OCI-LY7 (cell line): ENCODE measurements around the gene S100A3. TPM values are rescaled to one million over a fixed set of nuclear protein-coding genes. Genes with fewer than 3 reads are reported as not detected.

ENCODE experiments used
- BruUV-seq: library from RNA; stranded (reverse); fragments of 400-500 nt; replicated peaks from 2 replicates; lab custom pipeline; 2021; lab: Mats Ljungman, UMichigan
- CTCF ChIA-PET: fragments of 300-600 bp; sonication (Branson Sonifier 250); formaldehyde crosslinking; loops from one replicate; lab custom pipeline; 2022; ENCODE audit warnings: antibody characterized with exemption; ENCODE audit not compliant: unreplicated experiment; lab: Charles Lee
- POLR2A ChIA-PET: fragments of 300-600 bp; sonication (Branson Sonifier 250); formaldehyde crosslinking; loops from one replicate; lab custom pipeline; 2022; ENCODE audit warnings: antibody characterized with exemption; lab: Charles Lee
- DNase-seq: peaks from one replicate; pipeline ENCODE4 v3.0.0-alpha.2; 2015; ENCODE audit warnings: low spot score
- H2AFZ ChIP-seq: fragments of 200-600 bp; sonication (generic), shearing (Covaris generic); 2 replicates; pipeline ENCODE4 v1.6.1; 2014; ENCODE audit warnings: mild to moderate bottlenecking, antibody characterized with exemption, low read length, moderate library complexity
- H3K27ac ChIP-seq: fragments of 200-600 bp; sonication (generic); 2 replicates; pipeline ENCODE4 v1.5.1; 2014; ENCODE audit warnings: mixed run types, low read depth, mild to moderate bottlenecking, moderate library complexity, low read length, inconsistent platforms; ENCODE audit not compliant: poor library complexity, severe bottlenecking
- H3K36me3 ChIP-seq: fragments of 200-600 bp; sonication (generic); 2 replicates; pipeline ENCODE4 v1.6.1; 2014; ENCODE audit warnings: mild to moderate bottlenecking, antibody characterized with exemption, low read length, moderate library complexity, mixed read lengths; ENCODE audit not compliant: insufficient read depth
- H3K4me1 ChIP-seq: fragments of 200-600 bp; sonication (generic); 2 replicates; pipeline ENCODE4 v1.5.1; 2014; ENCODE audit warnings: mild to moderate bottlenecking, low read length; ENCODE audit not compliant: insufficient read depth, poor library complexity, severe bottlenecking
- H3K4me2 ChIP-seq: fragments of 200-600 bp; sonication (generic); 2 replicates; pipeline ENCODE4 v1.6.1; 2014; ENCODE audit warnings: mild to moderate bottlenecking, low read length
- H3K4me3 ChIP-seq: fragments of 200-600 bp; sonication (generic); 2 replicates; pipeline ENCODE4 v1.5.1; 2014; ENCODE audit warnings: mild to moderate bottlenecking, low read depth, low read length; ENCODE audit not compliant: poor library complexity, severe bottlenecking
- H3K79me2 ChIP-seq: fragments of 200-600 bp; sonication (generic); 2 replicates; pipeline ENCODE4 v1.6.1; 2016; ENCODE audit warnings: low read depth, mild to moderate bottlenecking, low read length, moderate library complexity, mixed read lengths; ENCODE audit not compliant: insufficient read depth
- H3K9me2 ChIP-seq: fragments of 200-600 bp; sonication (generic); 2 replicates; pipeline ENCODE4 v1.6.1; 2016; ENCODE audit warnings: mild to moderate bottlenecking, low read length, mixed read lengths; ENCODE audit not compliant: insufficient read depth
- H3K9me3 ChIP-seq: fragments of 200-600 bp; sonication (generic); 2 replicates; pipeline ENCODE4 v1.6.1; 2014; ENCODE audit warnings: mild to moderate bottlenecking, mixed run types, low read length, mixed read lengths
- H4K20me1 ChIP-seq: fragments of 200-600 bp; sonication (generic); 2 replicates; pipeline ENCODE4 v1.6.1; 2014; ENCODE audit warnings: mild to moderate bottlenecking, antibody characterized with exemption, low read length, moderate library complexity, mixed read lengths; ENCODE audit not compliant: insufficient read depth
- CTCF ChIP-seq: fragments of 200-600 bp; sonication (generic); conservative IDR thresholded peaks from 2 replicates; pipeline ENCODE4 v1.5.1; 2014; ENCODE audit warnings: mild to moderate bottlenecking, antibody characterized with exemption, low read length, moderate library complexity, mixed read lengths
- EZH2phosphoT487 ChIP-seq: fragments of 200-600 bp; sonication (generic); IDR thresholded peaks from 2 replicates; pipeline ENCODE4 v1.6.1; 2018; ENCODE audit warnings: low read depth, borderline replicate concordance, mild to moderate bottlenecking, mixed run types, antibody characterized with exemption, low read length, moderate library complexity, mixed read lengths
- intact Hi-C: fragments of 100-400 bp; cut with micrococcal nuclease; formaldehyde crosslinking; loops from one replicate; pipeline ENCODE4 v1.10.0; 2022; ENCODE audit not compliant: unreplicated experiment
- total RNA-seq, 2 experiments: library from RNA; depleted of rRNA in 1 of 2; stranded (reverse); fragments of >200 nt in 1 of 2; shearing (Covaris generic) in 1 of 2; gene quantifications; 2 replicates each; pipeline ENCODE4 v1.2.3, GENCODE V29; 2014 to 2022

S100A3 gene
- total RNA-seq, 2 experiments from 2014 or later, result not detected

DNA sequence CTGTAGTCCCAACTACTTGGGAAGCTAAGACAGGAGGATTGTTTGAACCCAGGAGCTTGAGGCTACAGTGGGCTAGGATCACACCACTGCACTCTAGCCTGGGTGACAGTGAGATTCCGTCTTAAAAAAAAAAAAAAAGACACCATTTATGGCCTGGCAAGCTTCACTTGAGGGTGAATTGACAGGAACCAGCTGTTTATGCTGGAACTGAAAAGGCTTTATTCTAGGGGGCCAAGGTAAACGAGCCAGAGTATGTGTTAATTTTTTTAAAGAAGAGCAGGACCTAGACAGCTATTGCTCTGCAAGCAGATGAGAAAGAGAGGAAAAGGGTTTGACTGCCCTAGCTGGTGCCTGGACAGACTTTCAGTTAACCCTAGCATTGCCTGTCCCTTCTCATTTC, 50.3 kb downstream of the S100A3 start:
- Histone ChIP-seq H3K4me3 (no peak overlapping the region), H3K4me1 (no peaks in the 10 kb centered on the region), H3K27ac (no peak overlapping the region), H2AFZ (no peak overlapping the region), H3K79me2 (no peaks in the 10 kb centered on the region), H3K9me3 (no peaks in the 10 kb centered on the region), H3K4me2 (no peak overlapping the region), H3K36me3 (no peaks in the 10 kb centered on the region), H3K9me2 (no peaks in the 10 kb centered on the region), H4K20me1 (no peaks in the 10 kb centered on the region)
- no peak for DNase-seq
- intact Hi-C loops, result no loop called here
- CTCF ChIA-PET, result no interaction called here
- no peak for TF ChIP-seq CTCF
- TF ChIP-seq EZH2phosphoT487, result no peak
- POLR2A ChIA-PET, result no interaction called here
- no TSS peak for BruUV-seq

Other genes with a start within 250 kb of the S100A3 start
- gene PGLYRP3, start 236.3 kb downstream of the S100A3 start, total RNA-seq (2014; rRNA removed; shearing (Covaris generic)), result not detected in 2 replicates
- gene PGLYRP3, start 236.3 kb downstream of the S100A3 start, total RNA-seq (2022), result not detected in 2 replicates
- not detected in 2 replicates for gene PGLYRP4, start 200.4 kb downstream of the S100A3 start, total RNA-seq (2014; rRNA removed; shearing (Covaris generic))
- gene PGLYRP4, start 200.4 kb downstream of the S100A3 start, total RNA-seq (2022), result not detected in 2 replicates
- gene S100A9, start 191.4 kb downstream of the S100A3 start, total RNA-seq (2014; rRNA removed; shearing (Covaris generic)), result not detected in 2 replicates
- not detected in 2 replicates for gene S100A9, start 191.4 kb downstream of the S100A3 start, total RNA-seq (2022)
- gene S100A12, start 173.6 kb downstream of the S100A3 start, total RNA-seq (2014; rRNA removed; shearing (Covaris generic)), result not detected in 2 replicates
- not detected in 2 replicates for gene S100A12, start 173.6 kb downstream of the S100A3 start, total RNA-seq (2022)
- gene S100A8, start 158.2 kb downstream of the S100A3 start, total RNA-seq (2014; rRNA removed; shearing (Covaris generic)), result not detected in 2 replicates
- gene S100A8, start 158.2 kb downstream of the S100A3 start, total RNA-seq (2022), result not detected in 2 replicates
- not detected in 2 replicates for gene S100A7A, start 132.7 kb downstream of the S100A3 start, total RNA-seq (2014; rRNA removed; shearing (Covaris generic))
- not detected in 2 replicates for gene S100A7A, start 132.7 kb downstream of the S100A3 start, total RNA-seq (2022)
- not detected in 2 replicates for gene S100A7, start 88.6 kb downstream of the S100A3 start, total RNA-seq (2014; rRNA removed; shearing (Covaris generic))
- gene S100A7, start 88.6 kb downstream of the S100A3 start, total RNA-seq (2022), result not detected in 2 replicates
- not detected in 2 replicates for gene S100A6, start 13.3 kb downstream of the S100A3 start, total RNA-seq (2014; rRNA removed; shearing (Covaris generic))
- gene S100A6, start 13.3 kb downstream of the S100A3 start, total RNA-seq (2022), result not detected in 2 replicates
- not detected in 2 replicates for gene S100A5, start 8.3 kb downstream of the S100A3 start, total RNA-seq (2014; rRNA removed; shearing (Covaris generic))
- not detected in 2 replicates for gene S100A5, start 8.3 kb downstream of the S100A3 start, total RNA-seq (2022)
- gene S100A4, start 3.5 kb downstream of the S100A3 start, total RNA-seq (2014; rRNA removed; shearing (Covaris generic)), result 1.6 and 3.6 TPM in 2 replicates
- gene S100A4, start 3.5 kb downstream of the S100A3 start, total RNA-seq (2022), result 0.53 and 1.9 TPM in 2 replicates
- not detected in 2 replicates for gene S100A2, start 16.6 kb upstream of the S100A3 start, total RNA-seq (2014; rRNA removed; shearing (Covaris generic))
- 1.4 TPM in 1 of 2 replicates, not detected in the other for gene S100A2, start 16.6 kb upstream of the S100A3 start, total RNA-seq (2022)
- gene S100A16, start 63.9 kb upstream of the S100A3 start, total RNA-seq (2014; rRNA removed; shearing (Covaris generic)), result not detected in 2 replicates
- 0.33 TPM in 1 of 2 replicates, not detected in the other for gene S100A16, start 63.9 kb upstream of the S100A3 start, total RNA-seq (2022)
- not detected in 2 replicates for gene S100A14, start 67.1 kb upstream of the S100A3 start, total RNA-seq (2014; rRNA removed; shearing (Covaris generic))
- not detected in 2 replicates for gene S100A14, start 67.1 kb upstream of the S100A3 start, total RNA-seq (2022)
- 2.7 and 4.8 TPM in 2 replicates for gene S100A13, start 78.2 kb upstream of the S100A3 start, total RNA-seq (2014; rRNA removed; shearing (Covaris generic))
- gene S100A13, start 78.2 kb upstream of the S100A3 start, total RNA-seq (2022), result 6.9 and 10.3 TPM in 2 replicates
- not detected in 2 replicates for gene S100A1, start 79.2 kb upstream of the S100A3 start, total RNA-seq (2014; rRNA removed; shearing (Covaris generic))
- gene S100A1, start 79.2 kb upstream of the S100A3 start, total RNA-seq (2022), result not detected in 2 replicates
- 70.9 and 85.3 TPM in 2 replicates for gene CHTOP, start 84.8 kb upstream of the S100A3 start, total RNA-seq (2014; rRNA removed; shearing (Covaris generic))
- gene CHTOP, start 84.8 kb upstream of the S100A3 start, total RNA-seq (2022), result 106 and 107 TPM in 2 replicates
- 33.2 and 44.5 TPM in 2 replicates for gene SNAPIN, start 109.4 kb upstream of the S100A3 start, total RNA-seq (2014; rRNA removed; shearing (Covaris generic))
- 31.1 and 33.7 TPM in 2 replicates for gene SNAPIN, start 109.4 kb upstream of the S100A3 start, total RNA-seq (2022)
- 287 and 300 TPM in 2 replicates for gene ILF2, start 121.7 kb upstream of the S100A3 start, total RNA-seq (2014; rRNA removed; shearing (Covaris generic))
- gene ILF2, start 121.7 kb upstream of the S100A3 start, total RNA-seq (2022), result 319 and 334 TPM in 2 replicates
- 0.03 TPM in 1 of 2 replicates, not detected in the other for gene NPR1, start 129.4 kb upstream of the S100A3 start, total RNA-seq (2014; rRNA removed; shearing (Covaris generic))
- gene NPR1, start 129.4 kb upstream of the S100A3 start, total RNA-seq (2022), result not detected in 2 replicates
- gene INTS3, start 178.8 kb upstream of the S100A3 start, total RNA-seq (2014; rRNA removed; shearing (Covaris generic)), result 31.6 and 33.5 TPM in 2 replicates
- gene INTS3, start 178.8 kb upstream of the S100A3 start, total RNA-seq (2022), result 65.8 and 67.3 TPM in 2 replicates
- 3.3 and 4.5 TPM in 2 replicates for gene SLC27A3, start 226.1 kb upstream of the S100A3 start, total RNA-seq (2014; rRNA removed; shearing (Covaris generic))
- 7.7 and 10.2 TPM in 2 replicates for gene SLC27A3, start 226.1 kb upstream of the S100A3 start, total RNA-seq (2022)